Transverse colon (tissue), 4 donors: ENCODE results near the gene MOB3C. TPM values are rescaled to one million over a fixed set of nuclear protein-coding genes. Genes with fewer than 3 reads are reported as not detected.

Experiments used
- DNase-seq: peaks from one replicate; pipeline ENCODE4 v3.0.0-alpha.2; 2019
- H3K27ac ChIP-seq, 4 donors: fragments of 200-600 bp; sonication (generic); 2 replicates each; pipeline ENCODE4 v1.5.1; 2016 to 2018; ENCODE audit warnings: inconsistent platforms in 4 of 4
- H3K27me3 ChIP-seq: fragments of 200-600 bp; sonication (generic); 2 replicates; pipeline ENCODE4 v1.5.1; 2017; ENCODE audit warnings: inconsistent platforms
- H3K36me3 ChIP-seq, 4 donors: fragments of 200-600 bp; sonication (generic); 2 replicates each; pipeline ENCODE4 v1.5.1; 2017 to 2019; ENCODE audit warnings: inconsistent platforms in 4 of 4
- H3K4me1 ChIP-seq, 4 donors: fragments of 200-600 bp; sonication (generic); 2 replicates each; pipeline ENCODE4 v1.5.1; 2017 to 2020; ENCODE audit warnings: inconsistent platforms in 4 of 4
- H3K4me3 ChIP-seq, 4 donors: fragments of 200-600 bp; sonication (generic); 1 replicate in 1 of 4; 2 replicates in 3 of 4; pipeline versions ENCODE4 v1.5.1 to v1.6.1; 2017 to 2019; ENCODE audit warnings: inconsistent platforms in 4 of 4
- H3K9me3 ChIP-seq, 2 donors: fragments of 200-600 bp; sonication (generic); 2 replicates each; pipeline ENCODE4 v1.5.1; 2017 to 2019; ENCODE audit warnings: inconsistent platforms in 2 of 2
- CTCF ChIP-seq, 5 experiments: fragments of 200-600 bp in 3 of 5; fragments of 450-650 bp in 2 of 5; sonication (generic) in 3 of 5; IDR thresholded peaks; 1 replicate in 2 of 5; 2 replicates in 3 of 5; pipeline ENCODE4 v1.5.1; 2016 to 2017; ENCODE audit warnings: antibody characterized with exemption in 5 of 5, inconsistent platforms in 3 of 5, mild to moderate bottlenecking in 2 of 5, moderate library complexity in 1 of 5
- EP300 ChIP-seq: sonication (generic); formaldehyde crosslinking; IDR thresholded peaks from one replicate; pipeline ENCODE4 v1.6.1; 2017; ENCODE audit warnings: antibody characterized with exemption, low read depth
- POLR2A ChIP-seq: fragments of 450-650 bp; IDR thresholded peaks from one replicate; pipeline ENCODE4 v1.6.1; 2016; ENCODE audit warnings: antibody characterized with exemption, mild to moderate bottlenecking, moderate library complexity
- POLR2AphosphoS5 ChIP-seq, 3 donors: sonication (generic); formaldehyde crosslinking; IDR thresholded peaks; one replicate each; pipeline ENCODE4 v1.6.1; 2016; ENCODE audit warnings: antibody characterized with exemption in 3 of 3
- WGBS, 2 donors: methylation state at CpG; one replicate each; pipeline ENCODE4 v1.1.5; 2018; ENCODE audit warnings: low coverage in 1 of 2; 5-methylcytosine and 5-hydroxymethylcytosine counted together
- in situ Hi-C, 4 donors: fragments of 200-750 bp; cut with MboI; loops; one replicate each; pipeline versions ENCODE4 v1.15.0 to v1.15.1; 2017; ENCODE audit warnings: low sequenced_read_pairs in 3 of 4, low pct_ligation_motif_present in 1 of 4, low pct_unique_long_range_greater_than_20kb in 1 of 4
- intact Hi-C: fragments of 100-400 bp; cut with DNase I; formaldehyde crosslinking; loops from one replicate; pipeline ENCODE4 v1.15.1; 2023; ENCODE audit warnings: low total_unique reads
- total RNA-seq, 4 donors: library from RNA; depleted of rRNA; stranded (reverse); fragments of >200 nt; gene quantifications; one replicate each; pipeline ENCODE4 v1.1.0, GENCODE V29; 2016

Gene MOB3C
- total RNA-seq, 4 donors from 2014 or later, result 12.9 to 20.6 (median 14.8) TPM

GRCh38 chr1:46603858-46604549, 12.6 kb downstream of the MOB3C start, which contains the start of gene MKNK1:
TSS of gene MKNK1 (minus strand) at chr1:46604268. CDS start at chr1:46583327, 20,941 bp downstream.
- DNase-seq, result peak; percentile 99
- intact Hi-C loops (no loop called here), in situ Hi-C loops (no loop called here)
- H3K4me3 ChIP-seq, result peak within 1 kb of the TSS; percentile 48 to 99 (median 74)
- H3K4me1 ChIP-seq, result peaks cover 8 to 49% (median 23%) of the 10 kb centered on the region in 4 donors
- TF ChIP-seq POLR2AphosphoS5 (IDR thresholded peaks at IDR 0.05) (peak; percentile 95 to 99 (median 97)), EP300 (no peak), POLR2A (peak; percentile 94)
- peak within 1 kb of the TSS; percentile 84 to 95 (median 86) for H3K27ac ChIP-seq
- H3K9me3 ChIP-seq, result no peaks in the 10 kb centered on the region
- no peaks in the 10 kb centered on the region for H3K36me3 ChIP-seq
- no peaks in the 10 kb centered on the region for H3K27me3 ChIP-seq
- whole genome bisulfite sequencing, 2 donors, result 0% methylated on average over 47 of the region's 53 CpGs; no CpG with 5 or more reads in 1 of the 2 donors

GRCh38 chr1:46603481-46603857, 13.1 kb downstream of the MOB3C start:
- no peaks in the 10 kb centered on the region for H3K9me3 ChIP-seq
- intact Hi-C loops (no loop called here), in situ Hi-C loops (no loop called here)
- no peaks in the 10 kb centered on the region for H3K36me3 ChIP-seq
- H3K4me1 ChIP-seq, result peaks cover 9 to 54% (median 25%) of the 10 kb centered on the region in 4 donors
- H3K27ac ChIP-seq, result peak overlapping the region; percentile 84 to 95 (median 86)
- TF ChIP-seq POLR2A, result no peak
- no peak for TF ChIP-seq CTCF (IDR thresholded peaks at IDR 0.05)
- no peak for TF ChIP-seq POLR2AphosphoS5 (IDR thresholded peaks at IDR 0.05)
- TF ChIP-seq EP300, result no peak
- no peaks in the 10 kb centered on the region for H3K27me3 ChIP-seq
- peak overlapping the region; percentile 48 to 99 (median 74) for H3K4me3 ChIP-seq
- WGBS, 2 donors, result 0% methylated on average over 2 of the region's 2 CpGs
- DNase-seq, result no peak

DNA sequence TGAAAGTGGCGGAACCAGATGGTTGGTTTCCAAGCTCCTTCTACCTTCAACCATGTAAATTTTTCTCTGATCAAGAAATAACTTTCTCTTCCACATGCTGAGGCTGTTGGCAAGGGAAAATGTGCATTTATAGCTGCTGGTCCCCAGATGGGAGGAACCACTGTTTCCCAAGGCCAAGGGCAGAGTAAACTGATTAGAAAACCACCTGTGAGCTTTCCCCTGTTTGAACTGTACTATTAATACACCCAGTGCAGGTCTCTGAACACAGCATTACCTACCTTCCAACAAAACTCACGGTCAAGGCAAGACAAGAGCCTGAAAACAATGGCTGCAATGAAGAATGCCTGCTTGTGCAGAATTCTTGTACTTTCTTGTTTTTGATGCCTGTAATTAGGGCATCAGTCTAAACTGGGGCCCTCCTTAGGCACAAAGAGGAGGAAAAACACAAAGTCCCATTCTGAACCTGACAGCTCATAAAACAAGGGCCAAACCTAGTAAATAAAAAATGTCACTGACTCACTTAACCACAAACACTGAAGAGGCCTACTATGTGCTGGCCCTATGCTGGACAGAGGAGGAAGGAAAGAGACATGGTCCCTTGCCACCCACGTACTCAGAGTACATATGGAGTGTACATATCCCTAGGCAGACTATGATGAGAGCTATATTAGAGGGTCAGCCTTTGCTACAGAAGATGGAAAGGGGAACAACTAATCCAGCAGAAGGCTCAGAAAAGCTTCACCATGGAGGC, 15.2 kb downstream of the MOB3C start:
- H3K9me3 ChIP-seq, result no peaks in the 10 kb centered on the region
- H3K4me3 ChIP-seq, result no peak overlapping the region
- H3K27ac ChIP-seq, result no peak overlapping the region
- in situ Hi-C loops, result no loop called here
- H3K4me1 ChIP-seq, result peaks cover 15 to 58% (median 25%) of the 10 kb centered on the region in 4 donors
- no peak for DNase-seq
- peaks cover 0 to 5% (median 0%) of the 10 kb centered on the region in 4 donors for H3K36me3 ChIP-seq
- intact Hi-C loops, result no loop called here
- TF ChIP-seq POLR2AphosphoS5 (IDR thresholded peaks at IDR 0.05), result no peak
- TF ChIP-seq CTCF (IDR thresholded peaks at IDR 0.05), result no peak
- TF ChIP-seq EP300, result no peak
- TF ChIP-seq POLR2A, result no peak
- WGBS, 2 donors, result 92 to 97% methylated on average over 3 of the region's 3 CpGs
- no peaks in the 10 kb centered on the region for H3K27me3 ChIP-seq

- H3K27me3 ChIP-seq, result no peaks in the 10 kb centered on the region
- no peak overlapping the region for H3K4me3 ChIP-seq
- H3K36me3 ChIP-seq, result peaks cover 0 to 6% (median 0%) of the 10 kb centered on the region in 4 donors
- no peak for DNase-seq
- 77 to 85% methylated on average over 4 to 9 of the region's 9 CpGs for WGBS, 2 donors
- H3K4me1 ChIP-seq, result peaks cover 13 to 55% (median 19%) of the 10 kb centered on the region in 4 donors
- in situ Hi-C loops (no loop called here), intact Hi-C loops (no loop called here)
- no peaks in the 10 kb centered on the region for H3K9me3 ChIP-seq
- peak overlapping the region in 3 of 4 donors; percentile 14 to 50 (median 38) for H3K27ac ChIP-seq
- TF ChIP-seq POLR2A (no peak), CTCF (IDR thresholded peaks at IDR 0.05) (no peak), EP300 (no peak), POLR2AphosphoS5 (IDR thresholded peaks at IDR 0.05) (no peak)
Observed at GRCh38 chr1:46599059-46599970, 17.3 kb downstream of the MOB3C start.
